GM12892 (cell line): ENCODE results near the gene STX18.

Experiments used
- DNase-seq: peaks from one replicate; pipeline ENCODE4 v3.0.0; 2011; ENCODE audit not compliant: insufficient read length
- FAIRE-seq: peaks from 2 replicates; lab custom pipeline; 2011; peaks lifted over from hg19 to GRCh38; lab: Jason Lieb, UNC
- POLR2A ChIP-seq: IDR thresholded peaks from 2 replicates; pipeline ENCODE4 v1.6.1; 2011; ENCODE audit warnings: low read depth, low read length, control low read depth
- POLR2AphosphoS5 ChIP-seq: IDR thresholded peaks from 2 replicates; pipeline ENCODE4 v1.6.1; 2011; ENCODE audit warnings: low read depth, low read length, control low read depth
- TAF1 ChIP-seq: IDR thresholded peaks from 2 replicates; pipeline ENCODE4 v1.6.1; 2011; ENCODE audit warnings: low read depth, mild to moderate bottlenecking, control low read depth, low read length, borderline replicate concordance

The STX18 gene

DNA sequence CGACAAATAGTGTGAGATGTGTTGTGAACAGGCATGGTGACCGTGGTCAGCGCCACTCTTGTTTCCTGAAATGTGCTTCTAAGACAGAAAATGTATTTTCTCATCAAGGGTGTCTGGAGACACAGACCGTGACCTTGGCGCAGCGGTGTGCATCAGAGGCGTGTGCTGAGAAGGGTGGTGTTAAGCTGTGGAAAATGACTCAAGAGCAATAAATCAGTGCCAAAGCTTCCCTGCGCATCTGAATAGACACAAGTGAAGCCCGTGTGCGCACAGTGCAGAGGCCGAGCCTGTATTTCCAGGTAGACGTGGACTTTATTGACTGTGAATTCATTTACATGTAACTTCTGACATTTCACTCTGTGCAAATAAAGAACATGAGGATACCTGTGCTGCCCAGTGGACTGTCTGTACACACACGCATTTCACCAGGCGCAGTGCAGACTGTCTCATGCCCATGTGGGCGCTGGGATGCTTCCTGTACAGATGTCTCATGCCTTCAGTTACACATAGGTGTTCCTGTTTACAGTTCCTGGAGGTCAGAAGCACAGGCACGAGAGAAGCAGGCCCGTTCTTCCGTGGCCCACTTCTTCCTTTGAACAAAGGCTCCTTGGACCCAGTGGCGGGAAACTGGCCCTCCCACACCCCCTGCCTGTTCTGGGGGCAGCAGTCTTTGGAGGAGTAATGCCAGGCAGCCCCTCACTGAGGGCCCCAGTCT, 123.0 kb downstream of the STX18 start:
- DNase-seq: no peak
- no peak for TF ChIP-seq TAF1
- TF ChIP-seq POLR2A: no peak
- no peak for TF ChIP-seq POLR2AphosphoS5
- no peak for FAIRE-seq

DNA sequence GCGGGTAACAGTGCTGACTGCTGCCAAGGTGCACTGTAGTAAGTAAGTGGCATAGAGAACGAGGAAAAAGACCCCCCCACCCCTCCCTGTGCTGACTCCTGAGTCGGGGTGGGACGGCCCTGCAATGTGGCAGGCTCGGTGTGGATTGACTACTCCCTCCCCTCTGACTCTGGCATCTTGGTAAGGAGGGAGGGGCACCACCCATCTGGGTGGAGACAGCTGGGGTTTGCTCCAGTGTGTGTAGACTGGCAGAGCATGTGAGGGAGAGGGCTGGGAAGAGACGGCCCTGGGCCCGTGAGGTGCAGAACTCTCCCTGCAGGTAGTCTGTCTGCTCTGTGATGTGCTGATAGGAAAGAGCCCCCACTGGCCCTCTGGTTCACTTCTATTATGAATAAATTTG, 124.0 kb downstream of the STX18 start:
- DNase-seq (no peak), FAIRE-seq (no peak)
- TF ChIP-seq POLR2A: no peak
- no peak for TF ChIP-seq TAF1
- no peak for TF ChIP-seq POLR2AphosphoS5

DNA sequence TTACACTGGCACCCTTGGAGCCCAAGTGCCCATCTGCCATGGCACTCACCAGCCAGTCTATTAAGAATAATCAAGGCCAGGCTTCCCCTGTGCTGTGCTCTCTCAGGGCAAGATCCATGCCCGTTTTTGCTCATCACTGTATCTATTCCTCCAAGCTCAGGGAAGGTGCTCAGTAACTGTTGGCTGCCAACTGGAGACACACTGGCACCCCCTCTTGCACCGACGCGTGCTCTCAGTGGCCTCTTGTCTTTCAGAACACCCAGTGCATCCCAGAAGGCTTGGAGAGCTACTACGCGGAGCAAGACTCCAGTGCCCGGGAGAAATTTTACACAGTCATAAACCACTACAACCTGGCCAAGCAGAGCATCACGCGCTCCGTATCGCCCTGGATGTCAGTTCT, 124.9 kb downstream of the STX18 start:
- DNase-seq: no peak
- TF ChIP-seq POLR2A (no peak), TAF1 (no peak), POLR2AphosphoS5 (no peak)
- no peak for FAIRE-seq

DNA sequence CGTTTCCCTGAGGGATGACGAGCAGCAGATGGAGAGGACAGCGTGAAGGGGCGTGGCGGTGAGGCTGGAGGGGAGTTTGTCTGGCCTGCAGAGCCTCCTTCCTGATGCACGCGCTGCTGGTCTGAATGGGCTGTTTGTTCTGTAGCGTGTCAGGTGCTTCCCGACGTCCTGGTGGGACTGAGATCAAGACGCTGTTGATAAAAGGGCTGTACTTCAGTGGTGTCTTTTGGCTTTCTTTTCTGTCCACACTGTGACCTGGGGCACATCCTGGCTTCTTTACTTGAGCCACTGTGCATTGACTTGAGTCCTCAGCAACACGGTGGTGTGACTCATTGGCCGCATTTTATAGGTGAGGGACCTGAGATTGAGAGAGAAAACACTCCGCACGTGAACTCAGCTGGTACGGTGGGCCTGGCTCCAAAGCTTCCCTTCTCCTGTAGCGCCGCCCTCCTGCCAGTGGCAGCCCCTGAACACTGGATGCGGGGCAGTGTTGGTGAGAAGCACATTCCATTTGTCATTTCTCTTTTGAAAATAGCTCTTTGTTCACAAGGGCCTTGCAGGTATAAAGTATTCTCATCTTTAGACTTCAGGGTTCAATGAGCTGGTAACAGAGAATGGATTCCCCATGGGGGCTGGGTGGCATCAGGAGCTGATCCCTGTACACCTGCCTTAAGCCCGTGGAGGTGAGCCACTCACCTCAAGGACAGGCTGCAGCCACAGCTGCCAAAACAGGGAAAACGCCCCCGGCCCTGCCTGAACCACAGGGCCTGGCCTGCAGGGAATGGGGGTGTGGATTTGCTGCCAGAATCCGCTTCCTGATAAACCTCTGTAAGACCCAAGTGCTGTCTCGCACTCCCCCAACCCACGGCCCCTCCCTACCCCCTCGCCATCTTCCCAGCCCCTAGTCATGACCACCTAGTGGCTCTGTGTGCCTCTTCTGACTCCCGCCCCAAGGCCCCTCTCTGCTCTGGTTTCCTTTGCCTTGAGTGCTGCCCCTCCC, 125.7 kb downstream of the STX18 start:
- FAIRE-seq: no peak
- no peak for TF ChIP-seq POLR2AphosphoS5
- no peak for TF ChIP-seq TAF1
- no peak for TF ChIP-seq POLR2A
- no peak for DNase-seq

DNA sequence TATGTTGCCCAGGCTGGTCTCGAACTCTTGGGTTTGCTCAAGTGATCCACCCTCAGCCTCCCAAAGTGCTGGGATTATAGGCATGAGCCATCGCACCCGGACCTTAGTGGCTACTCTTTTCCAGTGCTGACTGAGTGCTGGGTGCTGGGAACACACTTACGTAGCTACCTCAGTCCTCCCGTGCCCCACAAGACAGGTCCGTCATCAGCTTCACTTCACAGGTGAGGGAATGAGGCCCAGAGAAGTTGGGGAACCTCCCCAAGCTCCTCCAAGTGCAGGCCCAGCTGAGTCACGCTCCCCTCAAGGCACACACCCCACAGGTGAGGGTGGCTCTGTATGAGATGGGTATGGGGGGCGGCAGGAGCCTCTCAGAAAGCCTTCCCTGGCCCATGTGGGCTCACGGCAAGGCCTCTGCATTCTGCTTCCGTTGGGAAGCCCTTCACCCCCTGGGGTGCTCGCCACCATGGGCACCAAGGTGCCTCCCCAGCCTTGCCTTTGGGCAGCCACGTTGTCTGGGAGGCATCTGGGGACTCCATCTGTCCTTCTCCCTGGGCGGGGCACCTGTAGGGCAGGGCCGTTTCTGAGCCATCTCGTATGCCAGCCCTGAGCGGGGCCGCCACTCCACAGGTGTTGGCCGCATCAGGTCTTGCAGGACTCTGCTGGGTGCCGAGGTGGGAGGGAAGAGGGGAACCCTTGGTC, 126.6 kb downstream of the STX18 start:
- FAIRE-seq (no peak), DNase-seq (no peak)
- no peak for TF ChIP-seq POLR2A
- TF ChIP-seq POLR2AphosphoS5: no peak
- no peak for TF ChIP-seq TAF1

DNA sequence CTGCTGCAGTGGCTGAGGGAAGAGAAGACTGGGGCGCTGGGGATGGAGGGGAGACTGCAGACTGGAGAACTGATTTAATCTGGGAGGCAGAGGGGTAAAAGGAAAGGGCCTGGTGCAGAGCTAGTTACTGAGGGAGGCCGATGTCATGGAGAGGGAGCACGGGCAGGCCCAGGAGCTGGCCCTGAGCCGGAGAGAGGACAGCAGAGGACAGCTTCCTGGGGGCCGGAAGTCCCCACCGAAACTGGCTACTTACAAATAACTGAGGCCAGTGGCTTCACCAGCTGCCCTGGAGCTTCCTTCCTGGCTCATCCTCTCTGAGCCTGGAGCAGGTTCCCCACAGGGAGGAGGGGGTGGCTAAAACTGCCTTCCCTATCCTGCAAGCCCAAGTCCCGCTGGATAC, 128.0 kb downstream of the STX18 start:
- TF ChIP-seq POLR2A: no peak
- TF ChIP-seq TAF1: no peak
- no peak for TF ChIP-seq POLR2AphosphoS5
- no peak for FAIRE-seq
- DNase-seq: no peak

DNA sequence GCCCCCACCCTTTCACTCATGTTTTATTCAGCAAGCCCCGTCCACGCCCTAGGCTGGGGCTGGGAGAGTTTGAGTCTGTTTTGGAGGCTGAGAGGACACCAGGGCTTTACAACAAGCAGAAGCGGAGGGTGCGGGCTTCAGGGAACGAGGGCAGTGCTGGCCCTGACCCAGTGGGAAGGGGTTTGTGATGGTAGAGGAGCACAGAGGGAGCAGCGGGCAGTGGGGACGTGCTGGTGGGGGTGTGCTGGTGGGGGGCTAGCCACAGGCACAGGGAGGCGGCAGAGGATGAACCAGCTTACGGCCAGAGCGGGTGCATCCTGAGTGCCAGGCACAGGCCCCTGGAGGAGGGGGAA, 128.5 kb downstream of the STX18 start:
- no peak for TF ChIP-seq TAF1
- TF ChIP-seq POLR2AphosphoS5: no peak
- TF ChIP-seq POLR2A: no peak
- DNase-seq: no peak
- no peak for FAIRE-seq

DNA sequence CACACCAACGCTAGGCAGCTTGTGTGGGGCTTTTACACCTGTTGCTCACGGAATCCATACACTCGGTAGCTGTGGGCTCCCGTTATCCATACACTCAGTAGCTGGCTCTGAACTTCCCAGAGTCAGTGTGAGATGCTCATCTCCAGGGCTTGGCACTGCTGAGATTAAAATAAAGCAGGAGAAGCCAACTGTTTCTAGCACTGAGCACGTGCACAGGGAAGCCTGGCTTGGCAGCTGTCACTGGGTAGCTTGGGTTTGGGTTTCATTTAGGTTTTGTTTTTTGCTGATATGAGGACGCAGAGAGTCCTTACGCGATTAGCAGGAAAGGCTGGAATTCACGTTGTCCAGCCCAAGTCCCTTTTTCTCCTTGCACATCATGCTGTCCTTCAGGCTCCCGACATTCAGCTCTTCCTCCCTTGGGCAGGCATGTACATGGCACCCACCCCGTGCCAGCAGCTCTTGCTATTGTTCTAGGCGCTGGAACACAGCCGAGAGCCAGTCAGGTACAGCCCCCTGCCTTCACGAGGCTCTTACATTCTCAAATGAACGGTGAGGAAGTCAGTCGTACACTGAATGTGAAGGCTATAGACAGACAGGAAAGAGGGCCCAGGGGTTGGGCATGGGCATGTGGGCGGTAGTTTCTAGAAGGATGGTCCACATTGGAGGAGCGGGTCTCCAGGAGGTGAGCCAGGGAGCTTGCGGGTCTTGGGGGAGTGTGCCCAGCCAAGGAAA, 129.0 kb downstream of the STX18 start:
- no peak for DNase-seq
- FAIRE-seq: no peak
- TF ChIP-seq TAF1 (no peak), POLR2AphosphoS5 (no peak), POLR2A (no peak)

DNA sequence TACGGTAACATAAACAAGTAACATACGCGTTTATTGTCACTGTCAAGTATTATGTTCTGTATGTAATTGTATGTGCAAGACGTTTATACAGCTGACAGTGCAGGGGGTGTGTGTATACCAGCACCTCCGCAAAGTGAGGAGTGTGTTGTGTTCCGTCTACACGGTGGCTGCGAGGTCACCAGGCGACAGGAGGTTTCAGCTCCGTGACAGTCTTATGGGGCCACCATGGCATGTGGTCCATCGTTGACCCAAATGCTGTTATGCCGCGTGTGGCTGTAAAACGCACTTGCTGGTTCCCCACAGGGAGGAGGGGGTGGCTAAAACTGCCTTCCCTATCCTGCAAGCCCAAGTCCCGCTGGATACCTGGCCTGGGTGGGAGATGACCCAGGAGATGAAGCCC, 129.9 kb downstream of the STX18 start:
- TF ChIP-seq POLR2A: no peak
- TF ChIP-seq POLR2AphosphoS5: no peak
- FAIRE-seq (no peak), DNase-seq (no peak)

DNA sequence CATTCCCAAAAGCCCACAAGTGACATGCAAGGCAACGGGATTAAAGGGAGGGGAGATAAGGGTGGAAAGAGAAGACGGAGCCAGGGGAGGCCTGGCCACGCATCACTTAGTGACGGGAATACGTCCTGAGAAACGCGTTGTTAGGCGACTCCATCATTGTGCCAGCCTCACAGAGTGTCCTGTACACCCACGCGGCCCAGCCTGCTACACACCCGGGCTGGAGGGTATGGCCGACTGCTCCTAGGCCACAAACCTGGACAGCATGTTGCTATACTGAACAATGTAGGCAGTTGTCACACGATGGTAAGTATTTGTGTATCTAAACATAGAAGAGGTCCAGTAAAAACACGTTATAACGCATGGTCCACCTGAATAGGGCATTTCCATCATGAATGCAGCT, 131.6 kb downstream of the STX18 start:
- no peak for DNase-seq
- no peak for TF ChIP-seq POLR2AphosphoS5
- no peak for TF ChIP-seq TAF1
- no peak for TF ChIP-seq POLR2A
- FAIRE-seq: no peak
